ENCODE data around the gene BPIFB3.

BPIFB3 gene

GRCh38 chr20:33015700-33016580 lies 37.8 kb upstream of the BPIFB3 start:
- DNase-seq (ENCODE audit: low spot score), result no peak

GRCh38 chr20:33016581-33017109 lies 37.1 kb upstream of the BPIFB3 start:
- no peak for DNase-seq (ENCODE audit: low spot score)

GRCh38 chr20:33017542-33017941 lies 36.2 kb upstream of the BPIFB3 start:
- DNase-seq (ENCODE audit: low spot score), result no peak

GRCh38 chr20:33018169-33018931 lies 35.4 kb upstream of the BPIFB3 start:
- no peak for DNase-seq (ENCODE audit: low spot score)

GRCh38 chr20:33019465-33020277 lies 34.0 kb upstream of the BPIFB3 start:
- no peak for DNase-seq (ENCODE audit: low spot score)

- no peak for DNase-seq (ENCODE audit: low spot score)
Measured at GRCh38 chr20:33020278-33021161, 33.2 kb upstream of the BPIFB3 start.

GRCh38 chr20:33021879-33022278 lies 31.8 kb upstream of the BPIFB3 start:
- no peak for DNase-seq (ENCODE audit: low spot score)

- DNase-seq (ENCODE audit: low spot score), result no peak
Measured at GRCh38 chr20:33022289-33022688, 31.4 kb upstream of the BPIFB3 start.

GRCh38 chr20:33022694-33023438 lies 30.8 kb upstream of the BPIFB3 start:
- no peak for DNase-seq (ENCODE audit: low spot score)

- DNase-seq (ENCODE audit: low spot score), result no peak
Measured at GRCh38 chr20:33023439-33024242, 30.1 kb upstream of the BPIFB3 start.

GRCh38 chr20:33024243-33024560 lies 29.5 kb upstream of the BPIFB3 start:
- DNase-seq (ENCODE audit: low spot score), result no peak

- DNase-seq (ENCODE audit: low spot score), result no peak
Measured at GRCh38 chr20:33024609-33025317, 28.9 kb upstream of the BPIFB3 start.

- DNase-seq (ENCODE audit: low spot score), result no peak
Measured at GRCh38 chr20:33025318-33025876, 28.3 kb upstream of the BPIFB3 start.

- DNase-seq (ENCODE audit: low spot score), result no peak
Measured at GRCh38 chr20:33026072-33026778, 27.5 kb upstream of the BPIFB3 start.

GRCh38 chr20:33026779-33027759 lies 26.6 kb upstream of the BPIFB3 start:
- DNase-seq (ENCODE audit: low spot score), result no peak
